ENCODE data around the gene FCRLB. TPM values are rescaled to one million over a fixed set of nuclear protein-coding genes. Genes with fewer than 3 reads are reported as not detected.
A peak's percentile ranks its signal among the peaks of the same experiment; 100 is the strongest.

The FCRLB gene
- total and polyA plus RNA-seq, 2 donors (not counting 1 experiment from before 2014, with no cell fraction given): 3.8 to 6.4 TPM

DNA sequence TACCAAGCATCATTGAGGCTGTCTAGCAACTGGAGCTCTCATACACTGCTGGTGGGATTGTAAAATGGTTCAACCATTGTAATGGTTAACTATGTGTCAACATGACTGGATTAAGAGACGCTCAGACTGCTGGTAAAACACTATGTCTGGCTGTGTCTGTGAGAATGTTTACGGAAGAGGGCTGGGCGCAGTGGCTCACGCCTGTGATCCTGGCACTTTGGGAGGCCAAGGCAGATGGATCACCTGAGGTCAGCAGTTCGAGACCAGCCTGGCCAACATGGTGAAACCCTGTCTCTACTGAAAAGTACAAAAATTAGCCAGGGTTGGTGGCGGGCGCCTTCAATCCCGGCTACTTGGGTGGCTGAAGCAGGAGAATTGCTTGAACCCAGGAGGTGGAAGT is 19.1 kb upstream of the FCRLB start:
- no peak overlapping the region for H3K27ac Mint-ChIP-seq
- ChIA-PET CTCF (no interaction called here), POLR2A (no interaction called here)
- H3K4me3 Mint-ChIP-seq: no peak overlapping the region
- no peaks in the 10 kb centered on the region for H3K27me3 Mint-ChIP-seq
- Histone ChIP-seq H3K4me1 (ENCODE audit: control insufficient read depth in 2 of 2, insufficient read depth in 2 of 2, low read length in 2 of 2) (peaks cover 23 to 25% of the 10 kb centered on the region in 2 donors), H3K27me3 (replicated peaks in 1 of 4; ENCODE audit: control extremely low read depth in 1 of 4, control insufficient read depth in 3 of 4, insufficient read depth in 4 of 4, low read length in 3 of 4) (no peaks in the 10 kb centered on the region), H3K9me3 (ENCODE audit: control extremely low read depth in 1 of 3, control insufficient read depth in 2 of 3, insufficient read depth in 1 of 3, low read length in 2 of 3) (peaks cover 0 to 4% (median 0%) of the 10 kb centered on the region in 3 donors), H3K79me2 (ENCODE audit: control insufficient read depth, insufficient read depth, low read length) (peaks cover 3% of the 10 kb centered on the region), H3K36me3 (replicated peaks in 1 of 2; ENCODE audit: control extremely low read depth in 1 of 2, control insufficient read depth in 1 of 2, extremely low read depth in 1 of 2, insufficient read depth in 2 of 2, low read length in 1 of 2) (no peaks in the 10 kb centered on the region), H3K9ac (ENCODE audit: low read length) (no peak overlapping the region), H3K27ac (ENCODE audit: low read length in 2 of 2) (no peak overlapping the region), H4K20me1 (ENCODE audit: control insufficient read depth, insufficient read depth, low read length, poor library complexity, severe bottlenecking) (no peaks in the 10 kb centered on the region), H3K4me3 (ENCODE audit: control extremely low read depth in 1 of 5, extremely low read depth in 1 of 5, insufficient read depth in 1 of 5, low read depth in 2 of 5, low read length in 4 of 5) (no peak overlapping the region), H3K4me2 (replicated peaks; ENCODE audit: low read depth, low read length, poor library complexity, severe bottlenecking) (no peak overlapping the region), H2AFZ (ENCODE audit: insufficient read depth, low read depth, low read length, poor library complexity, severe bottlenecking) (no peak overlapping the region)
- ATAC-seq (ENCODE audit: low read depth) (no peak), DNase-seq (no peak)
- intact Hi-C loops (cut with micrococcal nuclease): no loop called here
- 100% methylated on average over 8 of the region's 8 CpGs for WGBS (ENCODE audit: insufficient coverage)
- H3K9me3 Mint-ChIP-seq (ENCODE audit: insufficient read depth): no peaks in the 10 kb centered on the region
- TF ChIP-seq, protein P1, sequence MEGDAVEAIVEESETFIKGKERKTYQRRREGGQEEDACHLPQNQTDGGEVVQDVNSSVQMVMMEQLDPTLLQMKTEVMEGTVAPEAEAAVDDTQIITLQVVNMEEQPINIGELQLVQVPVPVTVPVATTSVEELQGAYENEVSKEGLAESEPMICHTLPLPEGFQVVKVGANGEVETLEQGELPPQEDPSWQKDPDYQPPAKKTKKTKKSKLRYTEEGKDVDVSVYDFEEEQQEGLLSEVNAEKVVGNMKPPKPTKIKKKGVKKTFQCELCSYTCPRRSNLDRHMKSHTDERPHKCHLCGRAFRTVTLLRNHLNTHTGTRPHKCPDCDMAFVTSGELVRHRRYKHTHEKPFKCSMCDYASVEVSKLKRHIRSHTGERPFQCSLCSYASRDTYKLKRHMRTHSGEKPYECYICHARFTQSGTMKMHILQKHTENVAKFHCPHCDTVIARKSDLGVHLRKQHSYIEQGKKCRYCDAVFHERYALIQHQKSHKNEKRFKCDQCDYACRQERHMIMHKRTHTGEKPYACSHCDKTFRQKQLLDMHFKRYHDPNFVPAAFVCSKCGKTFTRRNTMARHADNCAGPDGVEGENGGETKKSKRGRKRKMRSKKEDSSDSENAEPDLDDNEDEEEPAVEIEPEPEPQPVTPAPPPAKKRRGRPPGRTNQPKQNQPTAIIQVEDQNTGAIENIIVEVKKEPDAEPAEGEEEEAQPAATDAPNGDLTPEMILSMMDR (IDR thresholded peaks at IDR 0.05): no peak
- no peak for TF ChIP-seq EZH2 (IDR thresholded peaks at IDR 0.05; ENCODE audit: borderline replicate concordance, insufficient read depth, low read depth, low read length, poor library complexity, severe bottlenecking)
- peaks cover 5% of the 10 kb centered on the region for H3K4me1 Mint-ChIP-seq

DNA sequence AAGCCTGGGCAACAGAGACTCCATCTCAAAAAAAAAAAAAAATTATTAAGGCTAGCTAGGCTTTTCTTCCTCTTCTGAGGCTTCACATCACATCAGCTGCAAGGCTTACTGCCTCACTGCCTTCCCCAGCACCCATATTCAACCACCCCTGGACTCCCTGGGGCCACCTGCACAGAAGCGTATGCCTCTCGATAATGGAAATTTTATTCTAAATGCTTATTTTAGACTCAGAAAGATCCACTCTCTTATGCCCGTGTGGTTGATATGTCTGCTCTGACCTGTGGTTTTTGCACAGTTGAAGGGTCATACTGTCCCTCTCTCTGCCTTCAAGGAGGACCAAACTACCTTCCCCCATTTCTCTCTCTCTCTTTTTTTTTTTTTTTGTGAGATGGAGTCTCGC is 15.8 kb upstream of the FCRLB start:
- ChIA-PET POLR2A (interaction anchor here (0.6 to 1.8 kb wide), 4 partner anchors 21 to 140 kb away, joined by 5 to 15 read pairs (median 7); no protein-coding TSS in a partner anchor), CTCF (interaction anchor here (0.7 to 6.8 kb wide), 6 partner anchors 22 to 93 kb away, joined by 3 to 85 read pairs (median 4); no protein-coding TSS in a partner anchor)
- H3K4me2 ChIP-seq (replicated peaks; ENCODE audit: low read depth, low read length, poor library complexity, severe bottlenecking): peak overlapping the region; percentile 76
- no CpG with 5 or more reads among the region's 4 CpGs for WGBS (ENCODE audit: insufficient coverage)
- peaks cover 0 to 5% of the 10 kb centered on the region in 2 experiments for H3K36me3 ChIP-seq (replicated peaks in 1 of 2; ENCODE audit: control extremely low read depth in 1 of 2, control insufficient read depth in 1 of 2, extremely low read depth in 1 of 2, insufficient read depth in 2 of 2, low read length in 1 of 2)
- H2AFZ ChIP-seq (ENCODE audit: insufficient read depth, low read depth, low read length, poor library complexity, severe bottlenecking): no peak overlapping the region
- H3K4me3 ChIP-seq (ENCODE audit: control extremely low read depth in 1 of 5, extremely low read depth in 1 of 5, insufficient read depth in 1 of 5, low read depth in 2 of 5, low read length in 4 of 5): peak overlapping the region in 2 of 5 experiments; percentile 22 to 31
- H3K4me1 ChIP-seq (ENCODE audit: control insufficient read depth in 2 of 2, insufficient read depth in 2 of 2, low read length in 2 of 2): peaks cover 50 to 55% of the 10 kb centered on the region in 2 donors
- H3K9me3 Mint-ChIP-seq (ENCODE audit: insufficient read depth): no peaks in the 10 kb centered on the region
- H3K27me3 Mint-ChIP-seq: no peaks in the 10 kb centered on the region
- no peak overlapping the region for H3K9ac ChIP-seq (ENCODE audit: low read length)
- peaks cover 18% of the 10 kb centered on the region for H3K4me1 Mint-ChIP-seq
- ATAC-seq (ENCODE audit: low read depth) (peak; percentile 84), DNase-seq (peak; percentile 88)
- H3K9me3 ChIP-seq (ENCODE audit: control extremely low read depth in 1 of 3, control insufficient read depth in 2 of 3, insufficient read depth in 1 of 3, low read length in 2 of 3): peaks cover 0 to 4% (median 0%) of the 10 kb centered on the region in 3 donors
- H3K27ac Mint-ChIP-seq: no peak overlapping the region
- TF ChIP-seq, protein P1 (IDR thresholded peaks at IDR 0.05): no peak
- no peak for TF ChIP-seq EZH2 (IDR thresholded peaks at IDR 0.05; ENCODE audit: borderline replicate concordance, insufficient read depth, low read depth, low read length, poor library complexity, severe bottlenecking)
- peak overlapping the region; percentile 79 for H3K4me3 Mint-ChIP-seq
- H4K20me1 ChIP-seq (ENCODE audit: control insufficient read depth, insufficient read depth, low read length, poor library complexity, severe bottlenecking): peaks cover 12% of the 10 kb centered on the region
- H3K27me3 ChIP-seq (replicated peaks in 1 of 4; ENCODE audit: control extremely low read depth in 1 of 4, control insufficient read depth in 3 of 4, insufficient read depth in 4 of 4, low read length in 3 of 4): no peaks in the 10 kb centered on the region
- intact Hi-C loops (cut with micrococcal nuclease): loop anchor here (1.0 kb wide), 2 partner anchors 35 to 93 kb away; no protein-coding TSS in a partner anchor
- peaks cover 36% of the 10 kb centered on the region for H3K79me2 ChIP-seq (ENCODE audit: control insufficient read depth, insufficient read depth, low read length)
- H3K27ac ChIP-seq (ENCODE audit: low read length in 2 of 2): peak overlapping the region; percentile 80 to 81

Data from B cell (primary cell).